Bronchial epithelial cell (primary cell): ENCODE results near the gene TGFB2. TPM values are rescaled to one million over a fixed set of nuclear protein-coding genes. Genes with fewer than 3 reads are reported as not detected.

Experiments
- DNase-seq: peaks from one replicate; pipeline ENCODE4 v3.0.0-alpha.2; 2010; ENCODE audit warnings: low read depth
- FAIRE-seq: peaks from 2 replicates; lab custom pipeline; 2011; peaks lifted over from hg19 to GRCh38; lab: Jason Lieb, UNC
- H3K27me3 ChIP-seq: 2 replicates; pipeline ENCODE4 v1.5.1; 2011; ENCODE audit warnings: low read length; ENCODE audit not compliant: control insufficient read depth, insufficient read depth
- H3K36me3 ChIP-seq: 2 replicates; pipeline ENCODE4 v1.5.1; 2011; ENCODE audit warnings: low read length; ENCODE audit not compliant: control insufficient read depth, insufficient read depth
- H3K4me3 ChIP-seq: 2 replicates; pipeline ENCODE4 v1.5.1; 2011; ENCODE audit warnings: mild to moderate bottlenecking, low read depth, low read length, control low read depth
- total RNA-seq: library from RNA; depleted of rRNA; stranded (reverse); fragments of >200 nt; gene quantifications from 2 replicates; pipeline ENCODE4 v1.2.1, GENCODE V29; 2014
- TF ChIP-seq, protein P1 (sequence below): IDR thresholded peaks from 2 replicates; pipeline ENCODE4 v1.5.1; 2011; ENCODE audit warnings: mild to moderate bottlenecking, moderate library complexity, low read length, control low read depth, inconsistent platforms; ENCODE audit not compliant: insufficient read depth, severe bottlenecking

Gene TGFB2
- total RNA-seq, 1 donor from 2014 or later: 6.1 TPM

DNA sequence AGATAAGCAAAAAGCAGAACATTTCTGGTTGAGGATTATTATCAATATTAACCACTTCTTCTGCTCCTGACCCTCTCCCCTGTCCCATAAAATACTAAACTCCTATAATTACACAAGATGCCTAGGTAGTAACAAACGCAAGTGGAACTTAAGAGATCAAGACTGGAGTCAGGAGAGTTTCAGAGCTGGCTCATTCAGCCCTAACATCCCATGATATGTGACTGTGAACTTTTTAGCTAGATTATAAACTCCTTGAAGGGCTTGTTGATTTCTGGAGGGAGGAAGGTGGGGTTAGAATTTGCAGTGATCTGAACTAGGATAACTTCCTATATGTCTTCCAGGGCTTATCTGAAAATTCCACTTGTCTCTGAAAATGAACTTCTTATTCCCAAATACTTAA is 130.6 kb downstream of the TGFB2 start:
- H3K4me3 ChIP-seq: no peak overlapping the region
- TF ChIP-seq, protein P1, sequence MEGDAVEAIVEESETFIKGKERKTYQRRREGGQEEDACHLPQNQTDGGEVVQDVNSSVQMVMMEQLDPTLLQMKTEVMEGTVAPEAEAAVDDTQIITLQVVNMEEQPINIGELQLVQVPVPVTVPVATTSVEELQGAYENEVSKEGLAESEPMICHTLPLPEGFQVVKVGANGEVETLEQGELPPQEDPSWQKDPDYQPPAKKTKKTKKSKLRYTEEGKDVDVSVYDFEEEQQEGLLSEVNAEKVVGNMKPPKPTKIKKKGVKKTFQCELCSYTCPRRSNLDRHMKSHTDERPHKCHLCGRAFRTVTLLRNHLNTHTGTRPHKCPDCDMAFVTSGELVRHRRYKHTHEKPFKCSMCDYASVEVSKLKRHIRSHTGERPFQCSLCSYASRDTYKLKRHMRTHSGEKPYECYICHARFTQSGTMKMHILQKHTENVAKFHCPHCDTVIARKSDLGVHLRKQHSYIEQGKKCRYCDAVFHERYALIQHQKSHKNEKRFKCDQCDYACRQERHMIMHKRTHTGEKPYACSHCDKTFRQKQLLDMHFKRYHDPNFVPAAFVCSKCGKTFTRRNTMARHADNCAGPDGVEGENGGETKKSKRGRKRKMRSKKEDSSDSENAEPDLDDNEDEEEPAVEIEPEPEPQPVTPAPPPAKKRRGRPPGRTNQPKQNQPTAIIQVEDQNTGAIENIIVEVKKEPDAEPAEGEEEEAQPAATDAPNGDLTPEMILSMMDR: no peak
- no peaks in the 10 kb centered on the region for H3K36me3 ChIP-seq
- DNase-seq (no peak), FAIRE-seq (no peak)
- H3K27me3 ChIP-seq: no peaks in the 10 kb centered on the region

DNA sequence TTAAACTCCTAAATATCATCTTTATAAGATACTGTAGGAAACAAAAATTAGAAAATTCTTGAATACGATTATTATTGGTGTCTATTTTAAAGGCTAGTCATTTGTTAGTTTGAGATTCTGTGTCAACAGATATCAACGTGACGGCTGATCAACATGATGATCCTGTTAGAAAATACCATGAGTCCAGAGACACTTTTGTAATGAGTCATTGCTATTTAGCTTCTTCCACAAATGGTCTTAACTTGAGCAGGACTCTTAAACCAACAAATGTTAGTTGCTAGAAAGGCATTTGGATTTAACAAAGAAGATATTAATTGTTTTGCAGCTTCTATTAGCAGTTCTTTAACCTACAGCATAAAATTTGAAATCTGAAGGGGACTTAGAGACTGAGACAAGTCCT is 131.2 kb downstream of the TGFB2 start:
- Histone ChIP-seq H3K36me3 (no peaks in the 10 kb centered on the region), H3K4me3 (no peak overlapping the region), H3K27me3 (no peaks in the 10 kb centered on the region)
- DNase-seq: peak; percentile 90
- TF ChIP-seq, protein P1: no peak
- no peak for FAIRE-seq

DNA sequence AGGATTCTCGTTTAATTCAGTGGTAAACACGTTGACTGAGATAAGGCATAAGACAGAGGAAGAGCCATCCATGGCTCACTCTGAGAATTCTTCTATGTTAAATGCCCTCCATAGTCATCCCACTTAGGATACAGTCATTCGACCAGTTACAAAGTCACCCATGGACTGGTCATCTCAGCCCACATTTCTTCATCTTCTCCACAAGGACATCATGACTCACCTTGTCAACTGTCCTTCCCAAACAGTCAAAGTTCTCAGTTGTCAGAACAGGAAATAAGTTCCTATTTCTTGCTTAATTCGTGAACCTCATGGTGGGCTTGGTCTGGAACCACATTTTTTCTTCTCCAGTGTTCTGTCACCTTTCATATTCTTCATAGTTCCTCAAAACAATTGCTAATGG is 133.2 kb downstream of the TGFB2 start:
- FAIRE-seq (no peak), DNase-seq (no peak)
- Histone ChIP-seq H3K4me3 (no peak overlapping the region), H3K36me3 (no peaks in the 10 kb centered on the region), H3K27me3 (no peaks in the 10 kb centered on the region)
- TF ChIP-seq, protein P1: no peak

DNA sequence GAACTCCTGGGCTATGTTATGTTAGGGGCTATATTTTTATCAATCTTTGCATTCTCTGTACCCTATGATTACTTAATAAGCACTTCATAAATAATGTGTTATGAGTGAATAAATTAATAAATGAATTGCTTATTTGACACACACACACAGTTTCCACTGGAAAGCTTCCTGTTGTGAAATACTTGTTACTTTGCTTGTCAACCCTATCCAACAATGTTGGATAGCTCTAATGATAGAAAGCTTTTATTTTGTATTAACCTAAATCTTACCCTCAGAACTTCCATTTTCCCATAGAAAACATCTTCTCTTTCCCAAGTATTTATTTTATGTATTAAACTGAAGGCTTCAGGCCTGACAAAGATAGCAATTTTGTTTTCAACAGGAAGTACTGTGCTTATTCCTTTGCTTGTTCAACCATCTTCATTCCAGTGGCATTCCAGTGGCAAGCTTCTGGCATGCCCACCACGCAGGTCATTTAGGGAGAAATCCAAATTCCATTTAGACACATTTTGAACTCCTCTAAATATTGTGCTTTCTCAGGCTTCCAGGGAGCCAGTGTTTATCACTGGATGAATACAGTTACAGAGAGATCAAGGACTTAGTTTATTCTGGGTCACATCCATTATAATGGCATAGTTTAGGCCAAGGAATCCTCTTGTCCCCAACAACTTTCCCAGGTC is 134.4 kb downstream of the TGFB2 start:
- no peak for FAIRE-seq
- TF ChIP-seq, protein P1: no peak
- Histone ChIP-seq H3K27me3 (no peaks in the 10 kb centered on the region), H3K4me3 (no peak overlapping the region), H3K36me3 (no peaks in the 10 kb centered on the region)
- no peak for DNase-seq

DNA sequence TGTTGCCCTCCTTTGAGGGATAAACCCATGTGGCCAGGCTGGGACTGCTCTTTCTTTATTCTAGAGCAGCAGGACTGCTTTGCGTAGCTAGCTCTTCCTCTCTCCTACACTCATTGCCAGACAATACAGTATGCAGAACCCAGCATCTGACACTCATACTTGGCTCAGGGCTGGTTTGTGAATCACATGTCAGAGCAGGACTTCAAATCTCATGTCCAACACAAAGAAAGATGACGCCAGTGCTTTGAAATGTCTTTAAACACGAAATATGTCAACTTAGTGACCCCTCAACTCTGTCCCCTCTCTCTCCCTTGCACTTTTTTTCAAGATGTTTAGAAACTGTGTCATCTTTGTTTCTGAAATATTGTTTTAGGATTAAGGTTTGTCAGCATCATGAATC is 135.0 kb downstream of the TGFB2 start:
- TF ChIP-seq, protein P1: no peak
- DNase-seq (peak; percentile 94), FAIRE-seq (peak; percentile 89)
- Histone ChIP-seq H3K36me3 (no peaks in the 10 kb centered on the region), H3K4me3 (no peak overlapping the region), H3K27me3 (no peaks in the 10 kb centered on the region)
